K562 (cell line): Measurements from ENCODE around the gene CRTC3. TPM values are rescaled to one million over a fixed set of nuclear protein-coding genes. Genes with fewer than 3 reads are reported as not detected.
A peak's percentile ranks its signal among the peaks of the same experiment; 100 is the strongest.

ENCODE experiments used
- ATAC-seq: fragments of 200-7000 bp; cut with Tn5 transposase; 3 replicates; pipeline ENCODE4 v1.9.1; 2020; ENCODE audit warnings: moderate library complexity
- BruUV-seq: library from RNA; stranded (reverse); fragments of 400-500 nt; replicated peaks from 2 replicates; lab custom pipeline; 2021; lab: Mats Ljungman, UMichigan
- CTCF ChIA-PET: fragments of 300-600 bp; formaldehyde crosslinking; extraction: SDS; loops from one replicate; lab custom pipeline; 2021; ENCODE audit warnings: low intra/inter-chr PET ratio; lab: Yijun Ruan, JAX
- POLR2A ChIA-PET: fragments of 300-600, 350-650 bp; sonication (Branson Sonifier 250); formaldehyde crosslinking; extraction: SDS; loops from one replicate; lab custom pipeline; 2021; ENCODE audit warnings: antibody characterized with exemption, inconsistent platforms; lab: Yijun Ruan, JAX
- DNase-seq, 4 experiments: peaks; one replicate each; pipeline versions ENCODE4 v3.0.0 to v3.0.0-alpha.2; 2011 to 2018; ENCODE audit warnings: low spot score in 3 of 4, mixed read lengths in 3 of 4; ENCODE audit errors: extremely low read depth in 1 of 4
- FAIRE-seq: peaks from 2 replicates; lab custom pipeline; 2011; peaks lifted over from hg19 to GRCh38; lab: Jason Lieb, UNC
- H2AFZ ChIP-seq: 2 replicates; pipeline ENCODE4 v1.6.0; 2011; ENCODE audit warnings: low read depth, low read length, control low read depth, inconsistent platforms
- H3K27ac ChIP-seq: fragments of 200-600 bp; 3 replicates; pipeline ENCODE4 v1.8.0; 2011; ENCODE audit warnings: low read depth, mild to moderate bottlenecking, control low read depth, inconsistent platforms, low read length, moderate library complexity, mixed read lengths; ENCODE audit errors: extremely low read depth
- H3K27me3 ChIP-seq, 2 experiments: fragments of 300-600 bp in 1 of 2; 2 replicates in 1 of 2; 3 replicates in 1 of 2; pipeline versions ENCODE4 v1.6.0 to v1.8.0; 2011; ENCODE audit warnings: inconsistent platforms in 2 of 2, low read length in 2 of 2, mild to moderate bottlenecking in 1 of 2, mixed read lengths in 1 of 2, moderate library complexity in 1 of 2; ENCODE audit not compliant: control insufficient read depth in 2 of 2, insufficient read depth in 2 of 2
- H3K36me3 ChIP-seq: fragments of 300-600 bp; 3 replicates; pipeline ENCODE4 v1.8.0; 2011; ENCODE audit warnings: mild to moderate bottlenecking, low read length, inconsistent platforms; ENCODE audit not compliant: control insufficient read depth, insufficient read depth
- H3K4me1 ChIP-seq, 2 experiments: fragments of 200-600 bp in 1 of 2; replicated peaks in 1 of 2; 2 replicates in 1 of 2; 3 replicates in 1 of 2; pipeline versions ENCODE4 v1.5.1 to v1.8.0; 2011; ENCODE audit warnings: inconsistent platforms in 2 of 2, low read length in 2 of 2, mild to moderate bottlenecking in 1 of 2, mixed read lengths in 1 of 2, moderate library complexity in 1 of 2; ENCODE audit not compliant: control insufficient read depth in 2 of 2, insufficient read depth in 2 of 2
- H3K4me2 ChIP-seq: 2 replicates; pipeline ENCODE4 v1.6.1; 2011; ENCODE audit warnings: low read length, control low read depth, inconsistent platforms, mixed read lengths; ENCODE audit not compliant: insufficient read depth
- H3K4me3 ChIP-seq: fragments of 200-600 bp; sonication (generic), shearing (Covaris generic); 2 replicates; pipeline ENCODE4 v1.5.1; 2016; ENCODE audit warnings: control low read depth, inconsistent platforms
- H3K79me2 ChIP-seq: fragments of 200-600 bp; 3 replicates; pipeline ENCODE4 v1.8.0; 2011; ENCODE audit warnings: low read length, inconsistent platforms; ENCODE audit not compliant: control insufficient read depth, insufficient read depth
- H3K9ac ChIP-seq, 2 experiments: 2 replicates each; pipeline versions ENCODE4 v1.6.0 to v1.6.1; 2011; ENCODE audit warnings: low read depth in 2 of 2, low read length in 2 of 2, control low read depth in 1 of 2, inconsistent platforms in 1 of 2, mild to moderate bottlenecking in 1 of 2, mixed read lengths in 1 of 2; ENCODE audit not compliant: insufficient read depth in 1 of 2
- H3K9me1 ChIP-seq: one replicate; pipeline ENCODE4 v1.6.0; 2011; ENCODE audit warnings: inconsistent platforms, mild to moderate bottlenecking, low read length, moderate library complexity; ENCODE audit not compliant: control insufficient read depth, insufficient read depth
- H3K9me3 ChIP-seq: replicated peaks from 2 replicates; pipeline ENCODE4 v1.5.1; 2011; ENCODE audit warnings: low read depth, low read length, inconsistent platforms; ENCODE audit not compliant: control insufficient read depth, insufficient read depth
- H4K20me1 ChIP-seq: replicated peaks from 2 replicates; pipeline ENCODE4 v1.6.1; 2011; ENCODE audit warnings: low read length, inconsistent platforms, mixed read lengths; ENCODE audit not compliant: control insufficient read depth, insufficient read depth
- ARNT ChIP-seq, 2 experiments: fragments of 450-650 bp; IDR thresholded peaks; 2 replicates each; pipeline ENCODE4 v1.6.1; 2016; ENCODE audit warnings: mild to moderate bottlenecking in 1 of 2
- CTBP1 ChIP-seq: fragments of 450-650 bp; IDR thresholded peaks from 2 replicates; pipeline ENCODE4 v1.6.1; 2016; ENCODE audit warnings: borderline replicate concordance
- ESRRA ChIP-seq: fragments of 450-650 bp; IDR thresholded peaks from 2 replicates; pipeline ENCODE4 v1.6.1; 2014; ENCODE audit warnings: low read depth, mild to moderate bottlenecking, moderate library complexity, borderline replicate concordance
- MEIS2 ChIP-seq: fragments of 450-650 bp; IDR thresholded peaks from 2 replicates; pipeline ENCODE4 v1.6.1; 2014; ENCODE audit warnings: mild to moderate bottlenecking; ENCODE audit not compliant: partially characterized antibody
- MYC ChIP-seq, 2 experiments: fragments of 250-450 bp in 1 of 2; sonication (Bioruptor Pico) in 1 of 2; IDR thresholded peaks; 2 replicates each; pipeline versions ENCODE4 v1.5.1 to v1.6.1; 2012 to 2021; ENCODE audit warnings: low read depth in 2 of 2, borderline replicate concordance in 1 of 2, improper control_type of control experiment in 1 of 2, low read length in 1 of 2, mild to moderate bottlenecking in 1 of 2, moderate library complexity in 1 of 2
- NBN ChIP-seq: fragments of 450-650 bp; IDR thresholded peaks from 2 replicates; pipeline ENCODE4 v1.6.1; 2016; ENCODE audit warnings: low read depth, mild to moderate bottlenecking
- NCOA6 ChIP-seq: fragments of 450-650 bp; IDR thresholded peaks from 2 replicates; pipeline ENCODE4 v1.6.1; 2017; ENCODE audit warnings: mild to moderate bottlenecking
- POLR2AphosphoS2 ChIP-seq: IDR thresholded peaks from 2 replicates; pipeline ENCODE4 v1.6.1; 2012; ENCODE audit warnings: low read length, improper control_type of control experiment
- PPARD ChIP-seq: fragments of 250-450 bp; sonication (Bioruptor Pico); IDR thresholded peaks from 2 replicates; pipeline ENCODE4 v1.8.0; 2022; ENCODE audit warnings: inconsistent platforms, mild to moderate bottlenecking, moderate library complexity
- SMAD4 ChIP-seq: fragments of 250-450 bp; sonication (Bioruptor Pico); conservative IDR thresholded peaks from 2 replicates; pipeline ENCODE4 v1.8.0; 2021; ENCODE audit warnings: inconsistent platforms, mild to moderate bottlenecking, moderate library complexity
- ZNF830 ChIP-seq: fragments of 250-450 bp; sonication (Bioruptor Pico); IDR thresholded peaks from 2 replicates; pipeline ENCODE4 v1.5.0; 2021; ENCODE audit warnings: mild to moderate bottlenecking
- WGBS: fragments of 100-300 bp; shearing (Covaris generic); methylation state at CpG from one replicate; pipeline ENCODE4 v1.1.6; 2016; ENCODE audit warnings: low coverage, mixed read lengths; ENCODE audit not compliant: insufficient coverage; ENCODE audit errors: missing lambda C conversion rate; 5-methylcytosine and 5-hydroxymethylcytosine counted together
- in situ Hi-C: fragments of 300-500 bp; cut with MboI; formaldehyde crosslinking; loops from 4 replicates; pipeline ENCODE4 v1.15.0; 2018; ENCODE audit warnings: inconsistent platforms, mixed read lengths
- intact Hi-C: fragments of 100-400 bp; cut with micrococcal nuclease; formaldehyde crosslinking; loops from 2 replicates; pipeline ENCODE4 v1.14.2; 2022
- polyA plus RNA-seq, 8 experiments: library from polyadenylated mRNA; depleted of rRNA in 4 of 8; stranded (reverse) in 5 of 8; unstranded in 3 of 8; fragments of >200 nt; fragmentation: Nextera tagmentation in 2 of 8; fragmentation: Illumina TruSeq in 1 of 8; extraction: Ambion mirVana in 2 of 8; extraction: Trizol in 1 of 8; gene quantifications; 2 replicates each; pipeline versions ENCODE4 v1.2.1 to v1.2.3, GENCODE V29; 2011 to 2014; ENCODE audit warnings: inconsistent platforms in 1 of 8, missing spikeins in 1 of 8
- total RNA-seq, 7 experiments: library from RNA; depleted of rRNA in 6 of 7; stranded (reverse); fragments of >200 nt in 6 of 7; fragmentation: Illumina TruSeq in 2 of 7; extraction: Trizol in 2 of 7; gene quantifications; 2 replicates each; pipeline versions ENCODE4 v1.2.1 to v1.2.3, GENCODE V29; 2011 to 2021; ENCODE audit warnings: low replicate concordance in 1 of 7
- TF ChIP-seq, protein P1 (sequence below): fragments of 450-650 bp; IDR thresholded peaks from 2 replicates; pipeline ENCODE4 v1.6.1; 2016
- TF ChIP-seq, protein P2 (sequence below): fragments of 250-450 bp; sonication (Bioruptor Pico); IDR thresholded peaks from 2 replicates; pipeline ENCODE4 v1.8.0; 2022; ENCODE audit warnings: inconsistent platforms, mild to moderate bottlenecking, moderate library complexity, borderline replicate concordance
- TF ChIP-seq, protein P3 (sequence below), 2 experiments: IDR thresholded peaks in 1 of 2; conservative IDR thresholded peaks in 1 of 2; 2 replicates each; pipeline ENCODE4 v1.6.1; 2016; ENCODE audit warnings: low read depth in 2 of 2, mild to moderate bottlenecking in 1 of 2, missing compliant biosample characterization in 1 of 2, missing genetic modification characterization in 1 of 2, moderate library complexity in 1 of 2

Gene CRTC3
- total and polyA plus RNA-seq, 9 of the 15 experiments (the other 6 are each of a cell fraction or from before 2014, with no cell fraction given), result 1.2 to 19.0 (median 11.6) TPM

DNA sequence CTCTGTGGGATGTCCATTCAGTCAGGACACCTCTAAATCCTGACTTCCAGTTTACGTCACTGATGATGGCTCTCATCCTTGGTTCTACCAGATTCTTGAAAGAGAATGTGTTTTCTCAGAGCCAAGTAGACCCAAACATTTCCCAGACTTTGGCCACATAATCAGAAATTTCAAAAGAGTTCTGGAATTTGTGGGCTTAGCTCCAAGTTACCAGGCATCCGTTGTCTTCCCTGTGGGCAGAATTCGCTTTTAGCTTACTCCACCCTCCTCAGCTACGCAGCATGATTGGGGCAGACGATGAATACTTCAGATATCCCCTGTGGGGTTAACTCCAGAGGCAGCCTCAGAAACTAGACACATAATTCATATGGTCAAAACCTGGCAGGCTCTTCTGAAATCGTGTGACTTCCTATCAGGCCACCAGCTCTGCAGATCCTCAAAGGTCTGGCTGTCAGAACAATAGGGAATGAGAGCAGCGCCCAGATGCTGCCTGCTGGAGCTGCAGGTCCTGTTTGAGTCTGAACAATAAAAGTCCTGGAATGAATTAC, 30.6 kb downstream of the CRTC3 start:
- 45% methylated on average over 7 of the region's 7 CpGs for WGBS
- DNase-seq (peak in 1 of 4 experiments; percentile 31), FAIRE-seq (no peak), ATAC-seq (peak; percentile 11; the same call in 2 of the 3 replicates)
- Histone ChIP-seq H3K4me3 (no peak overlapping the region), H3K79me2 (peaks cover 6% of the 10 kb centered on the region; the same call in 2 of the 3 replicates), H3K4me2 (no peak overlapping the region), H3K36me3 (no peaks in the 10 kb centered on the region), H3K27ac (no peak overlapping the region), H3K9ac (no peak overlapping the region; a peak in 1 of 4 replicates), H3K9me3 (no peaks in the 10 kb centered on the region), H3K9me1 (no peaks in the 10 kb centered on the region), H3K4me1 (peaks cover 19 to 22% of the 10 kb centered on the region in 2 experiments), H3K27me3 (no peaks in the 10 kb centered on the region), H2AFZ (no peak overlapping the region), H4K20me1 (no peaks in the 10 kb centered on the region; the same call in none of the 2 replicates)
- in situ Hi-C loops (no loop called here), intact Hi-C loops (no loop called here)
- CTCF ChIA-PET, result no interaction called here
- POLR2A ChIA-PET, result interaction anchor here (0.8 to 2.1 kb wide), 5 partner anchors 12 to 100 kb away, joined by 3 to 6 read pairs (median 3); no protein-coding TSS in a partner anchor
- BruUV-seq, result no TSS peak
- TF ChIP-seq, protein P1, sequence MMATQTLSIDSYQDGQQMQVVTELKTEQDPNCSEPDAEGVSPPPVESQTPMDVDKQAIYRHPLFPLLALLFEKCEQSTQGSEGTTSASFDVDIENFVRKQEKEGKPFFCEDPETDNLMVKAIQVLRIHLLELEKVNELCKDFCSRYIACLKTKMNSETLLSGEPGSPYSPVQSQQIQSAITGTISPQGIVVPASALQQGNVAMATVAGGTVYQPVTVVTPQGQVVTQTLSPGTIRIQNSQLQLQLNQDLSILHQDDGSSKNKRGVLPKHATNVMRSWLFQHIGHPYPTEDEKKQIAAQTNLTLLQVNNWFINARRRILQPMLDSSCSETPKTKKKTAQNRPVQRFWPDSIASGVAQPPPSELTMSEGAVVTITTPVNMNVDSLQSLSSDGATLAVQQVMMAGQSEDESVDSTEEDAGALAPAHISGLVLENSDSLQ, result no peak
- TF ChIP-seq ESRRA (no peak), NBN (no peak), NCOA6 (no peak), POLR2AphosphoS2 (no peak), CTBP1 (no peak), PPARD (CRISPR knock-in tag) (no peak), ARNT (IDR thresholded peaks at IDR 0.05) (no peak), SMAD4 (CRISPR knock-in tag) (peak; percentile 33; the same call in 1 of the 2 replicates), MEIS2 (peak; percentile 68), ZNF830 (CRISPR knock-in tag) (no peak), MYC (IDR thresholded peaks at IDR 0.05; ENCODE audit: low read depth, low read length) (no peak), MYC (CRISPR knock-in tag; IDR thresholded peaks at IDR 0.05; ENCODE audit: borderline replicate concordance, low read depth) (no peak)
- TF ChIP-seq, protein P2, sequence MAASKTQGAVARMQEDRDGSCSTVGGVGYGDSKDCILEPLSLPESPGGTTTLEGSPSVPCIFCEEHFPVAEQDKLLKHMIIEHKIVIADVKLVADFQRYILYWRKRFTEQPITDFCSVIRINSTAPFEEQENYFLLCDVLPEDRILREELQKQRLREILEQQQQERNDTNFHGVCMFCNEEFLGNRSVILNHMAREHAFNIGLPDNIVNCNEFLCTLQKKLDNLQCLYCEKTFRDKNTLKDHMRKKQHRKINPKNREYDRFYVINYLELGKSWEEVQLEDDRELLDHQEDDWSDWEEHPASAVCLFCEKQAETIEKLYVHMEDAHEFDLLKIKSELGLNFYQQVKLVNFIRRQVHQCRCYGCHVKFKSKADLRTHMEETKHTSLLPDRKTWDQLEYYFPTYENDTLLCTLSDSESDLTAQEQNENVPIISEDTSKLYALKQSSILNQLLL (CRISPR knock-in tag), result no peak
- TF ChIP-seq, protein P3, sequence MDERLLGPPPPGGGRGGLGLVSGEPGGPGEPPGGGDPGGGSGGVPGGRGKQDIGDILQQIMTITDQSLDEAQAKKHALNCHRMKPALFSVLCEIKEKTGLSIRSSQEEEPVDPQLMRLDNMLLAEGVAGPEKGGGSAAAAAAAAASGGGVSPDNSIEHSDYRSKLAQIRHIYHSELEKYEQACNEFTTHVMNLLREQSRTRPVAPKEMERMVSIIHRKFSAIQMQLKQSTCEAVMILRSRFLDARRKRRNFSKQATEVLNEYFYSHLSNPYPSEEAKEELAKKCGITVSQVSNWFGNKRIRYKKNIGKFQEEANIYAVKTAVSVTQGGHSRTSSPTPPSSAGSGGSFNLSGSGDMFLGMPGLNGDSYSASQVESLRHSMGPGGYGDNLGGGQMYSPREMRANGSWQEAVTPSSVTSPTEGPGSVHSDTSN (CRISPR knock-in tag; IDR thresholded peaks at IDR 0.05; ENCODE audit: low read depth), result no peak
- TF ChIP-seq, protein P3 (tag; conservative IDR thresholded peaks at IDR 0.05; ENCODE audit: low read depth), result peak; percentile 87
